ENCODE measurements around the gene VASH1.

VASH1 gene

GRCh38 chr14:76756371-76756750 is 4.9 kb upstream of the VASH1 start:
- WGBS (ENCODE audit: insufficient coverage), result 86% methylated on average over 6 of the region's 6 CpGs
- H3K9me3 ChIP-seq (ENCODE audit: control extremely low read depth in 1 of 5, control insufficient read depth in 4 of 5, insufficient read depth in 2 of 5, low read depth in 1 of 5, low read length in 4 of 5), result no peaks in the 10 kb centered on the region
- H3K27me3 ChIP-seq (replicated peaks in 2 of 5; ENCODE audit: control insufficient read depth in 4 of 5, insufficient read depth in 5 of 5, low read length in 4 of 5), result peaks cover 0 to 9% (median 2%) of the 10 kb centered on the region in 5 experiments
- no peaks in the 10 kb centered on the region for H3K36me3 ChIP-seq (ENCODE audit: control insufficient read depth in 4 of 4, insufficient read depth in 4 of 4, low read length in 3 of 4)
- ChIA-PET CTCF (interaction anchor here (1.2 to 3.5 kb wide), 4 partner anchors 25 to 42 kb away, joined by 3 to 14 read pairs (median 4); no protein-coding TSS in a partner anchor), POLR2A (interaction anchor here (0.5 kb wide), 1 partner anchor 53 kb away, joined by 3 read pairs; no protein-coding TSS in a partner anchor)
- no peak overlapping the region for H3K4me3 ChIP-seq (ENCODE audit: control insufficient read depth in 1 of 7, extremely low read depth in 1 of 7, insufficient read depth in 4 of 7, low read depth in 2 of 7, low read length in 6 of 7)
- no peak overlapping the region for H3K27ac ChIP-seq (ENCODE audit: insufficient read depth in 1 of 2, low read depth in 1 of 2, low read length in 2 of 2, poor library complexity in 1 of 2, severe bottlenecking in 2 of 2)
- DNase-seq, result no peak
- peaks cover 0 to 7% (median 6%) of the 10 kb centered on the region in 4 experiments for H3K4me1 ChIP-seq (ENCODE audit: control extremely low read depth in 1 of 4, control insufficient read depth in 4 of 4, insufficient read depth in 4 of 4, low read length in 3 of 4)

GRCh38 chr14:76759589-76759988 is 1.7 kb upstream of the VASH1 start:
- WGBS (ENCODE audit: insufficient coverage), result 93% methylated on average over 4 of the region's 4 CpGs
- no peak for DNase-seq
- POLR2A ChIA-PET, result interaction anchor here (0.5 to 0.6 kb wide), 2 partner anchors 25 to 38 kb away, joined by 3 to 5 read pairs; no protein-coding TSS in a partner anchor
- Histone ChIP-seq H3K27me3 (replicated peaks in 2 of 5; ENCODE audit: control insufficient read depth in 4 of 5, insufficient read depth in 5 of 5, low read length in 4 of 5) (peaks cover 0 to 24% (median 8%) of the 10 kb centered on the region in 5 experiments), H3K4me1 (ENCODE audit: control extremely low read depth in 1 of 4, control insufficient read depth in 4 of 4, insufficient read depth in 4 of 4, low read length in 3 of 4) (peaks cover 0 to 24% (median 19%) of the 10 kb centered on the region in 4 experiments), H3K4me3 (ENCODE audit: control insufficient read depth in 1 of 7, extremely low read depth in 1 of 7, insufficient read depth in 4 of 7, low read depth in 2 of 7, low read length in 6 of 7) (no peak overlapping the region), H3K36me3 (ENCODE audit: control insufficient read depth in 4 of 4, insufficient read depth in 4 of 4, low read length in 3 of 4) (no peaks in the 10 kb centered on the region), H3K27ac (ENCODE audit: insufficient read depth in 1 of 2, low read depth in 1 of 2, low read length in 2 of 2, poor library complexity in 1 of 2, severe bottlenecking in 2 of 2) (no peak overlapping the region), H3K9me3 (ENCODE audit: control extremely low read depth in 1 of 5, control insufficient read depth in 4 of 5, insufficient read depth in 2 of 5, low read depth in 1 of 5, low read length in 4 of 5) (no peaks in the 10 kb centered on the region)
- CTCF ChIA-PET, result interaction anchor here (1.4 to 4.8 kb wide), 3 partner anchors 9 to 43 kb away, joined by 4 to 34 read pairs (median 5); no protein-coding TSS in a partner anchor

GRCh38 chr14:76760331-76761135 is 735 bp upstream of the VASH1 start:
- CTCF ChIA-PET, result interaction anchor here (1.0 to 4.8 kb wide), 5 partner anchors 8 to 50 kb away, joined by 4 to 34 read pairs (median 5); no protein-coding TSS in a partner anchor
- Histone ChIP-seq H3K27ac (ENCODE audit: insufficient read depth in 1 of 2, low read depth in 1 of 2, low read length in 2 of 2, poor library complexity in 1 of 2, severe bottlenecking in 2 of 2) (no peak overlapping the region), H3K4me3 (ENCODE audit: control insufficient read depth in 1 of 7, extremely low read depth in 1 of 7, insufficient read depth in 4 of 7, low read depth in 2 of 7, low read length in 6 of 7) (peak overlapping the region in 6 of 7 experiments; percentile 56 to 82 (median 64)), H3K27me3 (replicated peaks in 2 of 5; ENCODE audit: control insufficient read depth in 4 of 5, insufficient read depth in 5 of 5, low read length in 4 of 5) (peaks cover 0 to 24% (median 8%) of the 10 kb centered on the region in 5 experiments), H3K36me3 (ENCODE audit: control insufficient read depth in 4 of 4, insufficient read depth in 4 of 4, low read length in 3 of 4) (no peaks in the 10 kb centered on the region), H3K9me3 (ENCODE audit: control extremely low read depth in 1 of 5, control insufficient read depth in 4 of 5, insufficient read depth in 2 of 5, low read depth in 1 of 5, low read length in 4 of 5) (no peaks in the 10 kb centered on the region), H3K4me1 (ENCODE audit: control extremely low read depth in 1 of 4, control insufficient read depth in 4 of 4, insufficient read depth in 4 of 4, low read length in 3 of 4) (peaks cover 0 to 25% (median 19%) of the 10 kb centered on the region in 4 experiments)
- 57% methylated on average over 24 of the region's 26 CpGs for WGBS (ENCODE audit: insufficient coverage)
- DNase-seq, result no peak
- POLR2A ChIA-PET, result interaction anchor here (0.5 to 2.0 kb wide), 3 partner anchors 13 to 39 kb away, joined by 3 to 11 read pairs (median 3); no protein-coding TSS in a partner anchor

GRCh38 chr14:76761960-76762410 is 717 bp downstream of the VASH1 start:
- POLR2A ChIA-PET, result interaction anchor here (0.9 to 2.0 kb wide), 3 partner anchors 12 to 52 kb away, joined by 3 to 11 read pairs (median 4); no protein-coding TSS in a partner anchor
- Histone ChIP-seq H3K4me1 (ENCODE audit: control extremely low read depth in 1 of 4, control insufficient read depth in 4 of 4, insufficient read depth in 4 of 4, low read length in 3 of 4) (peaks cover 0 to 25% (median 19%) of the 10 kb centered on the region in 4 experiments), H3K27ac (ENCODE audit: insufficient read depth in 1 of 2, low read depth in 1 of 2, low read length in 2 of 2, poor library complexity in 1 of 2, severe bottlenecking in 2 of 2) (no peak overlapping the region), H3K36me3 (ENCODE audit: control insufficient read depth in 4 of 4, insufficient read depth in 4 of 4, low read length in 3 of 4) (no peaks in the 10 kb centered on the region), H3K4me3 (ENCODE audit: control insufficient read depth in 1 of 7, extremely low read depth in 1 of 7, insufficient read depth in 4 of 7, low read depth in 2 of 7, low read length in 6 of 7) (peak overlapping the region; percentile 45 to 82 (median 61)), H3K27me3 (replicated peaks in 2 of 5; ENCODE audit: control insufficient read depth in 4 of 5, insufficient read depth in 5 of 5, low read length in 4 of 5) (peaks cover 0 to 24% (median 8%) of the 10 kb centered on the region in 5 experiments), H3K9me3 (ENCODE audit: control extremely low read depth in 1 of 5, control insufficient read depth in 4 of 5, insufficient read depth in 2 of 5, low read depth in 1 of 5, low read length in 4 of 5) (no peaks in the 10 kb centered on the region)
- DNase-seq, result peak in 1 of 3 donors; percentile 27
- WGBS (ENCODE audit: insufficient coverage), result under 1% methylated on average over 51 of the region's 54 CpGs
- CTCF ChIA-PET, result interaction anchor here (0.8 to 4.8 kb wide), 8 partner anchors 9 to 52 kb away, joined by 3 to 34 read pairs (median 4); no protein-coding TSS in a partner anchor

GRCh38 chr14:76762411-76763095 is 1.3 kb downstream of the VASH1 start:
- WGBS (ENCODE audit: insufficient coverage), result 42% methylated on average over 21 of the region's 28 CpGs
- CTCF ChIA-PET, result interaction anchor here (1.2 to 4.8 kb wide), 5 partner anchors 8 to 52 kb away, joined by 3 to 34 read pairs (median 4); no protein-coding TSS in a partner anchor
- H3K27ac ChIP-seq (ENCODE audit: insufficient read depth in 1 of 2, low read depth in 1 of 2, low read length in 2 of 2, poor library complexity in 1 of 2, severe bottlenecking in 2 of 2), result no peak overlapping the region

GRCh38 chr14:76763096-76764041 is 2.1 kb downstream of the VASH1 start:
- H3K4me1 ChIP-seq (ENCODE audit: control extremely low read depth in 1 of 4, control insufficient read depth in 4 of 4, insufficient read depth in 4 of 4, low read length in 3 of 4), result peaks cover 0 to 37% (median 31%) of the 10 kb centered on the region in 4 experiments
- DNase-seq, result no peak
- WGBS (ENCODE audit: insufficient coverage), result 97% methylated on average over 11 of the region's 14 CpGs
- no peak overlapping the region for H3K4me3 ChIP-seq (ENCODE audit: control insufficient read depth in 1 of 7, extremely low read depth in 1 of 7, insufficient read depth in 4 of 7, low read depth in 2 of 7, low read length in 6 of 7)
- no peak overlapping the region for H3K27ac ChIP-seq (ENCODE audit: insufficient read depth in 1 of 2, low read depth in 1 of 2, low read length in 2 of 2, poor library complexity in 1 of 2, severe bottlenecking in 2 of 2)
- peaks cover 0 to 24% (median 8%) of the 10 kb centered on the region in 5 experiments for H3K27me3 ChIP-seq (replicated peaks in 2 of 5; ENCODE audit: control insufficient read depth in 4 of 5, insufficient read depth in 5 of 5, low read length in 4 of 5)
- H3K36me3 ChIP-seq (ENCODE audit: control insufficient read depth in 4 of 4, insufficient read depth in 4 of 4, low read length in 3 of 4), result no peaks in the 10 kb centered on the region
- ChIA-PET CTCF (interaction anchor here (11.4 kb wide), 1 partner anchor 21 kb away, joined by 200 read pairs; no protein-coding TSS in a partner anchor), POLR2A (no interaction called here)
- no peaks in the 10 kb centered on the region for H3K9me3 ChIP-seq (ENCODE audit: control extremely low read depth in 1 of 5, control insufficient read depth in 4 of 5, insufficient read depth in 2 of 5, low read depth in 1 of 5, low read length in 4 of 5)

More at GRCh38 chr14:76762411-76763095, 1.3 kb downstream of the VASH1 start:
- POLR2A ChIA-PET, result interaction anchor here (2.0 kb wide), 1 partner anchor 11 kb away, joined by 11 read pairs; no protein-coding TSS in a partner anchor
- Histone ChIP-seq H3K36me3 (ENCODE audit: control insufficient read depth in 4 of 4, insufficient read depth in 4 of 4, low read length in 3 of 4) (no peaks in the 10 kb centered on the region), H3K4me1 (ENCODE audit: control extremely low read depth in 1 of 4, control insufficient read depth in 4 of 4, insufficient read depth in 4 of 4, low read length in 3 of 4) (peaks cover 0 to 30% (median 23%) of the 10 kb centered on the region in 4 experiments), H3K4me3 (ENCODE audit: control insufficient read depth in 1 of 7, extremely low read depth in 1 of 7, insufficient read depth in 4 of 7, low read depth in 2 of 7, low read length in 6 of 7) (peak overlapping the region; percentile 45 to 82 (median 61)), H3K27me3 (replicated peaks in 2 of 5; ENCODE audit: control insufficient read depth in 4 of 5, insufficient read depth in 5 of 5, low read length in 4 of 5) (peaks cover 0 to 24% (median 8%) of the 10 kb centered on the region in 5 experiments), H3K9me3 (ENCODE audit: control extremely low read depth in 1 of 5, control insufficient read depth in 4 of 5, insufficient read depth in 2 of 5, low read depth in 1 of 5, low read length in 4 of 5) (no peaks in the 10 kb centered on the region)
- DNase-seq, result no peak

All from common myeloid progenitor, CD34-positive (primary cell).